Breast epithelium (tissue), 3 donors: ENCODE results near the gene RALGPS1.

Experiments
- CTCF ChIP-seq, 3 donors: fragments of 450-650 bp; IDR thresholded peaks; one replicate each; pipeline ENCODE4 v1.5.1; 2016 to 2017; ENCODE audit warnings: antibody characterized with exemption in 3 of 3, mild to moderate bottlenecking in 3 of 3, moderate library complexity in 3 of 3
- POLR2A ChIP-seq: fragments of 450-650 bp; IDR thresholded peaks from one replicate; pipeline ENCODE4 v1.6.1; 2016; ENCODE audit warnings: antibody characterized with exemption, mild to moderate bottlenecking, moderate library complexity
- POLR2AphosphoS5 ChIP-seq, 3 donors: sonication (generic); formaldehyde crosslinking; IDR thresholded peaks; one replicate each; pipeline ENCODE4 v1.6.1; 2017; ENCODE audit warnings: antibody characterized with exemption in 3 of 3

- TF ChIP-seq CTCF (IDR thresholded peaks at IDR 0.05) (no peak), POLR2AphosphoS5 (IDR thresholded peaks at IDR 0.05) (no peak), POLR2A (no peak)
Measured at GRCh38 chr9:127233989-127234388, 319.4 kb downstream of the RALGPS1 start.
